LNCaP clone FGC (cell line): Measurements from ENCODE around the gene HDGFL2.

Experiments
- DNase-seq: peaks from one replicate; pipeline ENCODE4 v3.0.0-alpha.2; 2011; ENCODE audit warnings: low read depth
- H3K4me3 ChIP-seq: 2 replicates; pipeline ENCODE4 v1.5.1; 2011; ENCODE audit warnings: mild to moderate bottlenecking, low read depth, low read length, control low read depth
- CTCF ChIP-seq: IDR thresholded peaks from 2 replicates; pipeline ENCODE4 v1.5.1; 2012; ENCODE audit warnings: mild to moderate bottlenecking; ENCODE audit not compliant: control insufficient read depth, insufficient read depth; ENCODE audit errors: extremely low read depth

Gene HDGFL2

GRCh38 chr19:4528843-4529242 lies 56.7 kb downstream of the HDGFL2 start:
- no peak overlapping the region for H3K4me3 ChIP-seq
- no peak for DNase-seq
- TF ChIP-seq CTCF = no peak

- TF ChIP-seq CTCF = no peak
- no peak overlapping the region for H3K4me3 ChIP-seq
- no peak for DNase-seq
Measured at GRCh38 chr19:4529924-4530522, 57.9 kb downstream of the HDGFL2 start.

GRCh38 chr19:4531562-4532165 lies 59.6 kb downstream of the HDGFL2 start:
- no peak overlapping the region for H3K4me3 ChIP-seq
- no peak for DNase-seq
- no peak for TF ChIP-seq CTCF

- DNase-seq = no peak
- TF ChIP-seq CTCF = no peak
- H3K4me3 ChIP-seq = no peak overlapping the region
Measured at GRCh38 chr19:4533334-4533733, 61.2 kb downstream of the HDGFL2 start.

- DNase-seq = no peak
- TF ChIP-seq CTCF = no peak
- no peak overlapping the region for H3K4me3 ChIP-seq
Measured at GRCh38 chr19:4533835-4534424, 61.8 kb downstream of the HDGFL2 start.

- no peak within 1 kb of the TSS for H3K4me3 ChIP-seq
- no peak for DNase-seq
- no peak for TF ChIP-seq CTCF
Measured at GRCh38 chr19:4534836-4535658, 63.0 kb downstream of the HDGFL2 start, which contains the start of gene PLIN5. PLIN5 (minus strand) TSS chr19:4535224; CDS start chr19:4534074, 1,150 bp downstream.
